Measurements from ENCODE around the gene CMYA5. TPM values are rescaled to one million over a fixed set of nuclear protein-coding genes. Genes with fewer than 3 reads are reported as not detected.

The CMYA5 gene
- total RNA-seq, 1 donor from 2014 or later, result 0.35 TPM

- H3K4me3 ChIP-seq (ENCODE audit: low read depth, low read length), result no peak overlapping the region
- TF ChIP-seq CTCF (conservative IDR thresholded peaks at IDR 0.05; ENCODE audit: low read depth, low read length), result no peak
- no peak for DNase-seq (ENCODE audit: low read depth)
Measured at GRCh38 chr5:79743846-79744605, 54.4 kb downstream of the CMYA5 start.

- no peak for DNase-seq (ENCODE audit: low read depth)
- no peak overlapping the region for H3K4me3 ChIP-seq (ENCODE audit: low read depth, low read length)
- no peak for TF ChIP-seq CTCF (conservative IDR thresholded peaks at IDR 0.05; ENCODE audit: low read depth, low read length)
Measured at GRCh38 chr5:79745255-79745654, 55.6 kb downstream of the CMYA5 start.

GRCh38 chr5:79746642-79747569 is 57.3 kb downstream of the CMYA5 start:
- H3K4me3 ChIP-seq (ENCODE audit: low read depth, low read length), result no peak overlapping the region
- no peak for DNase-seq (ENCODE audit: low read depth)
- TF ChIP-seq CTCF (conservative IDR thresholded peaks at IDR 0.05; ENCODE audit: low read depth, low read length), result no peak

GRCh38 chr5:79750611-79751510 is 61.2 kb downstream of the CMYA5 start:
- no peak for TF ChIP-seq CTCF (conservative IDR thresholded peaks at IDR 0.05; ENCODE audit: low read depth, low read length)
- DNase-seq (ENCODE audit: low read depth), result no peak
- H3K4me3 ChIP-seq (ENCODE audit: low read depth, low read length), result no peak overlapping the region

GRCh38 chr5:79753092-79753491 is 63.5 kb downstream of the CMYA5 start:
- DNase-seq (ENCODE audit: low read depth), result no peak
- TF ChIP-seq CTCF (conservative IDR thresholded peaks at IDR 0.05; ENCODE audit: low read depth, low read length), result no peak
- H3K4me3 ChIP-seq (ENCODE audit: low read depth, low read length), result no peak overlapping the region

GRCh38 chr5:79753877-79754645 is 64.4 kb downstream of the CMYA5 start:
- no peak for DNase-seq (ENCODE audit: low read depth)
- TF ChIP-seq CTCF (conservative IDR thresholded peaks at IDR 0.05; ENCODE audit: low read depth, low read length), result no peak
- H3K4me3 ChIP-seq (ENCODE audit: low read depth, low read length), result no peak overlapping the region
